ENCODE data around the gene KIF4B.

KIF4B gene

DNA sequence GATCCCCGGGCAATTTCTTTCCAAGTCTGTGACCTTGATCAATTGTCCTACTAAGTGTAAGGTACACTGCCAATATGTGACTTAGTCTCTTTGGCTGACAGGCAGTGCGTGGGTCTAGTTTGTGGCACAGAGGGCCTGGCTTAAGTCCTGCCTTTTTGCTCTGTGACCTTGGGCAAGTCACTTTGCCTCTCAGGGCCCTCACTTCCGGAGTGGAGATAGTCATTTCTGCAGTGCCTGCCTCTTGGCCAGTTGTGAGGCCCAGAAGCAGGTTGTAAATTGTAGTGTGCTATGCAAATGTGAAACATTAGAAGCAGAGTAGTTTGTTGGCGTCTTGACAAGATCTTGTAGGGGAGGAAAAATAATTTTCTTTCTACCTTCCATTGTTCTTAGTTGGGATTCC, 39.0 kb downstream of the KIF4B start:
- DNase-seq (ENCODE audit: low read depth, low spot score) = no peak

DNA sequence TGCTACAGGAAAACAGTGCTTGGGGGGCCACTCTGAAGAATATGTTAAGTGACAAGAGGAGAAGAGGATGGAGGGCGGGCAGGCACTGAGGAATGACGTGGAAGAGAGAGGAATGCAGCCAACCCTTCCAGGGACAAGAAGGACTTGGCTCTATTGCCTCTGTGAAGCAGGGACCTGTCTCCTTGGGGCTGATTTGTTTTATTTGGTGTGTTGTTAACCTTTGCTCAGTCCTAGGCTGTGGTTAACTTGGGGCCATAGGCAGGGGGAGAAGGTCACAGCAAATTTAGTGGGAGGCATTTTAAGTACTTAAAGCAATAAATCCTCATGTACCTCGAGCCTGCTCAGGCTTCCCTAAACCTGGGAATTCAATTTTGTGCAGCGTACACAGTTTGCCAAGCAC, 39.9 kb downstream of the KIF4B start:
- no peak for DNase-seq (ENCODE audit: low read depth, low spot score)

DNA sequence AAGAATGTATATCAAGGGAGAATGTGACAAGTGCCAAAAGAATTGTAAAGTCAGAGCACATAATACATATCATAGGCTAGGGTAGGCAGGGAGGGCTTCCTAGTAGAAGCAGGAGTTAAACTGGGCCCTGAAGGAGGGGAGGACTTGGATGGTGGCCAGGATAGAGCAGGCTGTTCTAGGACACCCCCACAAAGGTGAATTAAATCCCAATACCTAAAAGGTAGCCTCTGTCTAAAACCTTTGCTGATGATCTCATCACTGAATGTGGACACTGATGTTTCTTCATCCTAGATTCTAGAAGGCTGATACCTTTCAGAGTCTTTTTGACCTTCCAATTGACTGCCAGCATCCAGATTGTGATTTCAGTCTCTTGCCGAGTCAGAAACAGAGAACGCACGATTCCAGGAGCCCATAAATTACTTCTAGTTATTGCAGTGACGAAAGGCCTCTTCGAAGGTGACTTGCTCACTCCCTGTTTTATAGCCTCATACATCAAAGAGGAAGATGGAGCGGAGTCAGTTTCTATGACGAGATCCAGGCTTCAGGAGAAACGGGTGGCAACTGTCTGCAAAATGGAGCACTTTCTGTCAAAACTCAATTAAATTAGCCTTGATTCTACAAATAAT, 43.2 kb downstream of the KIF4B start:
- DNase-seq (ENCODE audit: low read depth, low spot score) = no peak

GRCh38 chr5:155057626-155058025, 44.1 kb downstream of the KIF4B start:
- no peak for DNase-seq (ENCODE audit: low read depth, low spot score)

GRCh38 chr5:155064580-155064979, 51.0 kb downstream of the KIF4B start:
- no peak for DNase-seq (ENCODE audit: low read depth, low spot score)

- DNase-seq (ENCODE audit: low read depth, low spot score) = no peak
These were observed 53.5 kb downstream of the KIF4B start for GRCh38 chr5:155066886-155067595.

All from smooth muscle cell of the brain vasculature (primary cell).